Astrocyte (in vitro differentiated cells and primary cell): ENCODE data around the gene KCNAB1. TPM values are rescaled to one million over a fixed set of nuclear protein-coding genes. Genes with fewer than 3 reads are reported as not detected.
A peak's percentile ranks its signal among the peaks of the same experiment; 100 is the strongest.

Source experiments
- DNase-seq: peaks from one replicate; pipeline ENCODE4 v3.0.0-alpha.2; 2010; ENCODE audit warnings: low read depth
- FAIRE-seq: peaks from 2 replicates; lab custom pipeline; 2011; peaks lifted over from hg19 to GRCh38; lab: Jason Lieb, UNC
- H2AFZ ChIP-seq: 2 replicates; pipeline ENCODE4 v1.6.0; 2012; ENCODE audit warnings: low read depth, low read length, inconsistent platforms
- H3K27ac ChIP-seq: 2 replicates; pipeline ENCODE4 v1.5.1; 2011; ENCODE audit warnings: low read depth, low read length, inconsistent platforms
- H3K27me3 ChIP-seq: 2 replicates; pipeline ENCODE4 v1.6.0; 2011; ENCODE audit warnings: low read length, inconsistent platforms; ENCODE audit not compliant: insufficient read depth
- H3K36me3 ChIP-seq: 2 replicates; pipeline ENCODE4 v1.5.1; 2011; ENCODE audit warnings: low read length, inconsistent platforms; ENCODE audit not compliant: insufficient read depth
- H3K4me1 ChIP-seq: 2 replicates; pipeline ENCODE4 v1.5.1; 2011; ENCODE audit warnings: low read length, inconsistent platforms; ENCODE audit not compliant: insufficient read depth
- H3K4me2 ChIP-seq: 2 replicates; pipeline ENCODE4 v1.6.0; 2012; ENCODE audit warnings: low read length, inconsistent platforms
- H3K4me3 ChIP-seq: 2 replicates; pipeline ENCODE4 v1.5.1; 2011; ENCODE audit warnings: low read depth, mild to moderate bottlenecking, low read length, inconsistent platforms; ENCODE audit not compliant: insufficient read depth
- H3K79me2 ChIP-seq: 2 replicates; pipeline ENCODE4 v1.6.0; 2012; ENCODE audit warnings: mild to moderate bottlenecking, low read length, inconsistent platforms; ENCODE audit not compliant: insufficient read depth
- H3K9ac ChIP-seq: 2 replicates; pipeline ENCODE4 v1.6.0; 2012; ENCODE audit warnings: mild to moderate bottlenecking, low read length, inconsistent platforms
- H3K9me3 ChIP-seq: 2 replicates; pipeline ENCODE4 v1.5.1; 2012; ENCODE audit warnings: low read depth, mild to moderate bottlenecking, low read length, inconsistent platforms; ENCODE audit not compliant: insufficient read depth
- H4K20me1 ChIP-seq: 2 replicates; pipeline ENCODE4 v1.6.0; 2012; ENCODE audit warnings: low read length, inconsistent platforms; ENCODE audit not compliant: insufficient read depth
- H3K27ac Mint-ChIP-seq: one replicate; pipeline ENCODE4 v1.8.0; 2021; ENCODE audit warnings: mild to moderate bottlenecking, mixed read lengths; ENCODE audit not compliant: unreplicated experiment
- H3K27me3 Mint-ChIP-seq: one replicate; pipeline ENCODE4 v1.8.0; 2021; ENCODE audit warnings: low read depth, mixed read lengths; ENCODE audit not compliant: unreplicated experiment
- H3K36me3 Mint-ChIP-seq: one replicate; pipeline ENCODE4 v1.8.0; 2021; ENCODE audit warnings: low read depth, mixed read lengths; ENCODE audit not compliant: unreplicated experiment
- H3K4me1 Mint-ChIP-seq: one replicate; pipeline ENCODE4 v1.8.0; 2021; ENCODE audit warnings: low read depth, mixed read lengths; ENCODE audit not compliant: unreplicated experiment
- H3K4me3 Mint-ChIP-seq: one replicate; pipeline ENCODE4 v1.8.0; 2021; ENCODE audit warnings: mild to moderate bottlenecking, moderate library complexity, mixed read lengths; ENCODE audit not compliant: unreplicated experiment
- H3K9me3 Mint-ChIP-seq: one replicate; pipeline ENCODE4 v1.8.0; 2021; ENCODE audit warnings: mild to moderate bottlenecking, mixed read lengths; ENCODE audit not compliant: unreplicated experiment
- EZH2 ChIP-seq: IDR thresholded peaks from 2 replicates; pipeline ENCODE4 v1.6.1; 2012; ENCODE audit warnings: mild to moderate bottlenecking, low read length, inconsistent platforms; ENCODE audit not compliant: insufficient read depth
- total RNA-seq: library from RNA; stranded (reverse); gene quantifications from 2 replicates; pipeline ENCODE4 v1.2.1, GENCODE V29; 2021
- TF ChIP-seq, protein P1 (sequence below): IDR thresholded peaks from 2 replicates; pipeline ENCODE4 v1.5.1; 2011; ENCODE audit warnings: low read depth, mild to moderate bottlenecking, inconsistent platforms, low read length, moderate library complexity; ENCODE audit not compliant: insufficient read depth

Gene KCNAB1
- total RNA-seq, 1 donor from 2014 or later: 0.30 TPM

- Histone ChIP-seq H3K4me3 (no peak overlapping the region), H3K4me2 (no peak overlapping the region), H2AFZ (no peak overlapping the region), H3K9ac (no peak overlapping the region), H3K36me3 (no peaks in the 10 kb centered on the region), H3K27ac (no peak overlapping the region), H4K20me1 (no peaks in the 10 kb centered on the region), H3K79me2 (no peaks in the 10 kb centered on the region), H3K27me3 (no peaks in the 10 kb centered on the region), H3K4me1 (no peaks in the 10 kb centered on the region), H3K9me3 (no peaks in the 10 kb centered on the region)
- no peak overlapping the region for H3K4me3 Mint-ChIP-seq
- H3K4me1 Mint-ChIP-seq: no peaks in the 10 kb centered on the region
- H3K27me3 Mint-ChIP-seq: no peaks in the 10 kb centered on the region
- no peaks in the 10 kb centered on the region for H3K9me3 Mint-ChIP-seq
- FAIRE-seq (no peak), DNase-seq (peak; percentile 64)
- TF ChIP-seq, protein P1, sequence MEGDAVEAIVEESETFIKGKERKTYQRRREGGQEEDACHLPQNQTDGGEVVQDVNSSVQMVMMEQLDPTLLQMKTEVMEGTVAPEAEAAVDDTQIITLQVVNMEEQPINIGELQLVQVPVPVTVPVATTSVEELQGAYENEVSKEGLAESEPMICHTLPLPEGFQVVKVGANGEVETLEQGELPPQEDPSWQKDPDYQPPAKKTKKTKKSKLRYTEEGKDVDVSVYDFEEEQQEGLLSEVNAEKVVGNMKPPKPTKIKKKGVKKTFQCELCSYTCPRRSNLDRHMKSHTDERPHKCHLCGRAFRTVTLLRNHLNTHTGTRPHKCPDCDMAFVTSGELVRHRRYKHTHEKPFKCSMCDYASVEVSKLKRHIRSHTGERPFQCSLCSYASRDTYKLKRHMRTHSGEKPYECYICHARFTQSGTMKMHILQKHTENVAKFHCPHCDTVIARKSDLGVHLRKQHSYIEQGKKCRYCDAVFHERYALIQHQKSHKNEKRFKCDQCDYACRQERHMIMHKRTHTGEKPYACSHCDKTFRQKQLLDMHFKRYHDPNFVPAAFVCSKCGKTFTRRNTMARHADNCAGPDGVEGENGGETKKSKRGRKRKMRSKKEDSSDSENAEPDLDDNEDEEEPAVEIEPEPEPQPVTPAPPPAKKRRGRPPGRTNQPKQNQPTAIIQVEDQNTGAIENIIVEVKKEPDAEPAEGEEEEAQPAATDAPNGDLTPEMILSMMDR: no peak
- no peak for TF ChIP-seq EZH2
- no peak overlapping the region for H3K27ac Mint-ChIP-seq
- no peaks in the 10 kb centered on the region for H3K36me3 Mint-ChIP-seq
Observed at GRCh38 chr3:156469456-156469855, 349.1 kb downstream of the KCNAB1 start.

DNA sequence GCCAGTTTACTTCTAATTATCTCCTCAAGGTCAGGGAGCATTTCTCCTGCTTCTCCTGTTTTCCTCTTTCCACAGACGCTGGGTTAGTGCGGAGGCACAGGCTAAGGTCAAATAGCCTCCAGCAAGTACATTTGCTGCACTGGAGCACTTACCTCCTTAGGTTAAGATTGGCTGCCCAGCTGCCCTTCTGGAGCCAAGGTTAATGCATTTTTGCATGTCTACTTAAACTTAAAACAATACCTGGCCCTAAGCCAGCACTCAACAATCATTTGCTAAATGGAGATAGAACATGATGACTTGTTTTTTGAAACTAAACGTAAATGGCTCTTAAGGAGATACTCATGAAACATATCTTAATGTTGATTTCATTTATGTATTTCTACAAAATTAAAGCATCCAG is 351.1 kb downstream of the KCNAB1 start:
- no peak overlapping the region for H3K4me3 ChIP-seq
- H3K79me2 ChIP-seq: no peaks in the 10 kb centered on the region
- H3K9me3 Mint-ChIP-seq: no peaks in the 10 kb centered on the region
- no peaks in the 10 kb centered on the region for H3K27me3 ChIP-seq
- no peaks in the 10 kb centered on the region for H3K36me3 Mint-ChIP-seq
- TF ChIP-seq EZH2: no peak
- TF ChIP-seq, protein P1: no peak
- H4K20me1 ChIP-seq: no peaks in the 10 kb centered on the region
- H3K27ac ChIP-seq: no peak overlapping the region
- no peak overlapping the region for H2AFZ ChIP-seq
- no peak overlapping the region for H3K4me3 Mint-ChIP-seq
- no peaks in the 10 kb centered on the region for H3K9me3 ChIP-seq
- no peaks in the 10 kb centered on the region for H3K4me1 ChIP-seq
- no peak overlapping the region for H3K9ac ChIP-seq
- no peaks in the 10 kb centered on the region for H3K36me3 ChIP-seq
- H3K4me2 ChIP-seq: no peak overlapping the region
- FAIRE-seq: no peak
- H3K27ac Mint-ChIP-seq: no peak overlapping the region
- DNase-seq: peak; percentile 23
- peaks cover 1% of the 10 kb centered on the region for H3K4me1 Mint-ChIP-seq
- no peaks in the 10 kb centered on the region for H3K27me3 Mint-ChIP-seq

DNA sequence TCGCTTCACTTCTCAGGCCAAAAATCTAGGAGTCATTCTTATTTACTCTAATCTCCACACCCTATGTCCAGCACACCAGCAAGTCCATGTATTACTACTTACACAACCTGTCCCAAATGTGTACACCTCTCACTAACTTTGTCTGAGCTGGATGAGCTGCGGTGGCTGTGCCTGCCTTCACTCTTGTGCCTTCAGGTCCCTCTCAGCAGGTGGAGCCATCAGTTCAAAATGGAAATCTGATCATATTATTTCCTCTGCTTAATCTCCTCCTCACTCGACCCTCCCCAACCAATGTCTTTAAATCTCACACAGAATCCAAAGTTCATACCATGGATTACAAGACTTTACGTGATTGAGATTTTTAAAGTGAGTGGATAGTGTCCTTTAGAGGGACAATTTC is 351.8 kb downstream of the KCNAB1 start:
- no peak overlapping the region for H3K4me3 ChIP-seq
- H2AFZ ChIP-seq: no peak overlapping the region
- Mint-ChIP-seq H3K9me3 (no peaks in the 10 kb centered on the region), H3K27ac (no peak overlapping the region), H3K36me3 (no peaks in the 10 kb centered on the region), H3K4me3 (no peak overlapping the region), H3K4me1 (peaks cover 3% of the 10 kb centered on the region), H3K27me3 (no peaks in the 10 kb centered on the region)
- no peak for DNase-seq
- no peaks in the 10 kb centered on the region for H3K4me1 ChIP-seq
- H3K9me3 ChIP-seq: no peaks in the 10 kb centered on the region
- no peak overlapping the region for H3K9ac ChIP-seq
- no peak for FAIRE-seq
- H3K27ac ChIP-seq: no peak overlapping the region
- H3K27me3 ChIP-seq: no peaks in the 10 kb centered on the region
- H3K36me3 ChIP-seq: no peaks in the 10 kb centered on the region
- no peak for TF ChIP-seq EZH2
- TF ChIP-seq, protein P1: no peak
- H3K4me2 ChIP-seq: no peak overlapping the region
- no peaks in the 10 kb centered on the region for H4K20me1 ChIP-seq
- H3K79me2 ChIP-seq: no peaks in the 10 kb centered on the region
